Measurements from ENCODE around the gene SFI1.

DNA sequence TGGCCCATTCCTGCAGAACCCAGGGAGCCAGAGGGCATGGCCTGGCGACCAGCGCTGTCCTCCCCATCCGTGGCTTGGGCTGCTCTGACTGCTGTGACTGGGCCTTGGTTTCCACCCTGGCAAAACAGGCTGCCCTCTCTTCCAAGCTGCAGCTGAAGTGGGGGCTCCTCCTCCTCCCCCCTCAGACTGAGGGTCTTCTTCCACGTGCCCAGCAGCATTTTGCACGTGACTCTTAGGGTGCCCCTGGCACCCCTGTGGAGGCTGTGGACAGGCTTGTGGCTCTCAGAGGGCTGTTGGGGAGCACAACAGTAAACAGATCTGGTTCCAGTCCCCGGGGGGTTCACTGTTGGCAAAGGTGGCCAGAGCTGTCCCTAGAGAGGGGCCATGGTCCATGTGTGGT, 114.3 kb downstream of the SFI1 start:
- TF ChIP-seq POLR2A (IDR thresholded peaks at IDR 0.05; ENCODE audit: low read length) (no peak), GATA1 (IDR thresholded peaks at IDR 0.05; ENCODE audit: low read depth, low read length) (no peak)
